Loucy (cell line): ENCODE data around the gene CUL9.
A peak's percentile ranks its signal among the peaks of the same experiment; 100 is the strongest.

ENCODE experiments used
- H2AFZ ChIP-seq: fragments of 200-600 bp; sonication (generic); 2 replicates; pipeline ENCODE4 v1.6.0; 2016; ENCODE audit warnings: antibody characterized with exemption, mild to moderate bottlenecking, low read length, moderate library complexity
- H3F3A ChIP-seq: fragments of 200-600 bp; 2 replicates; pipeline ENCODE4 v1.6.0; 2016; ENCODE audit warnings: antibody characterized with exemption, low read depth, mild to moderate bottlenecking
- H3K27me3 ChIP-seq: fragments of 200-600 bp; sonication (generic); 2 replicates; pipeline ENCODE4 v1.6.1; 2014; ENCODE audit warnings: low read length, mild to moderate bottlenecking; ENCODE audit not compliant: insufficient read depth, poor library complexity, severe bottlenecking
- H3K36me3 ChIP-seq: fragments of 200-600 bp; sonication (generic); 2 replicates; pipeline ENCODE4 v1.6.1; 2016; ENCODE audit warnings: low read length; ENCODE audit not compliant: insufficient read depth
- H3K4me1 ChIP-seq: fragments of 200-600 bp; sonication (generic); 2 replicates; pipeline ENCODE4 v1.5.1; 2014; ENCODE audit warnings: low read length, mild to moderate bottlenecking; ENCODE audit not compliant: insufficient read depth, poor library complexity, severe bottlenecking
- H3K4me2 ChIP-seq: fragments of 200-600 bp; sonication (generic); 2 replicates; pipeline ENCODE4 v1.6.0; 2014; ENCODE audit warnings: antibody characterized with exemption, low read length, low read depth, mild to moderate bottlenecking; ENCODE audit not compliant: poor library complexity, severe bottlenecking
- H3K4me3 ChIP-seq: fragments of 200-600 bp; sonication (generic); 2 replicates; pipeline ENCODE4 v1.5.1; 2014; ENCODE audit warnings: low read length, mild to moderate bottlenecking, mixed read lengths; ENCODE audit not compliant: poor library complexity, severe bottlenecking
- H3K79me2 ChIP-seq: fragments of 200-600 bp; sonication (generic); 2 replicates; pipeline ENCODE4 v1.6.1; 2014; ENCODE audit warnings: low read length; ENCODE audit not compliant: insufficient read depth
- H3K9ac ChIP-seq: fragments of 200-600 bp; sonication (generic); 2 replicates; pipeline ENCODE4 v1.6.0; 2014; ENCODE audit warnings: mild to moderate bottlenecking, low read depth, low read length, moderate library complexity; ENCODE audit not compliant: poor library complexity, severe bottlenecking
- H3K9me2 ChIP-seq: fragments of 200-600 bp; sonication (generic); replicated peaks from 2 replicates; pipeline ENCODE4 v1.6.1; 2016; ENCODE audit warnings: low read depth, low read length, mixed read lengths
- H3K9me3 ChIP-seq: fragments of 200-600 bp; sonication (generic); 2 replicates; pipeline ENCODE4 v1.6.1; 2014; ENCODE audit warnings: mild to moderate bottlenecking, antibody characterized with exemption, low read length, low read depth; ENCODE audit not compliant: insufficient read depth
- H4K20me1 ChIP-seq: fragments of 200-600 bp; sonication (generic); 2 replicates; pipeline ENCODE4 v1.6.0; 2014; ENCODE audit warnings: antibody characterized with exemption, low read length, mild to moderate bottlenecking; ENCODE audit not compliant: insufficient read depth, poor library complexity, severe bottlenecking
- CTCF ChIP-seq: fragments of 200-600 bp; sonication (generic); conservative IDR thresholded peaks from 2 replicates; pipeline ENCODE4 v1.5.1; 2014; ENCODE audit warnings: mild to moderate bottlenecking, antibody characterized with exemption, low read length
- EZH2phosphoT487 ChIP-seq: fragments of 200-600 bp; IDR thresholded peaks from 2 replicates; pipeline ENCODE4 v1.6.1; 2018; ENCODE audit warnings: antibody characterized with exemption, mild to moderate bottlenecking, moderate library complexity, borderline replicate concordance

CUL9 gene

GRCh38 chr6:43229803-43230620, 48.0 kb downstream of the CUL9 start:
- Histone ChIP-seq H3K4me1 (peaks cover 10% of the 10 kb centered on the region), H3K4me2 (peak overlapping the region; percentile 80), H3K9ac (peak overlapping the region; percentile 73), H3K79me2 (peaks cover 9% of the 10 kb centered on the region; the same call in 1 of the 2 replicates), H2AFZ (peak overlapping the region; percentile 68), H3K36me3 (no peaks in the 10 kb centered on the region), H3K27me3 (no peaks in the 10 kb centered on the region), H4K20me1 (no peaks in the 10 kb centered on the region), H3F3A (no peaks in the 10 kb centered on the region), H3K9me2 (no peaks in the 10 kb centered on the region), H3K4me3 (peak overlapping the region; percentile 76), H3K9me3 (no peaks in the 10 kb centered on the region)
- no peak for TF ChIP-seq EZH2phosphoT487
- TF ChIP-seq CTCF = no peak

GRCh38 chr6:43231053-43231452, 49.1 kb downstream of the CUL9 start:
- no peak overlapping the region for H3K4me2 ChIP-seq
- no peaks in the 10 kb centered on the region for H4K20me1 ChIP-seq
- no peak for TF ChIP-seq EZH2phosphoT487
- TF ChIP-seq CTCF = no peak
- H3K79me2 ChIP-seq = peaks cover 9% of the 10 kb centered on the region; the same call in 1 of the 2 replicates
- no peak overlapping the region for H2AFZ ChIP-seq
- no peaks in the 10 kb centered on the region for H3K9me3 ChIP-seq
- H3K4me1 ChIP-seq = peaks cover 10% of the 10 kb centered on the region
- no peak overlapping the region for H3K9ac ChIP-seq
- no peaks in the 10 kb centered on the region for H3K9me2 ChIP-seq
- H3F3A ChIP-seq = no peaks in the 10 kb centered on the region
- H3K4me3 ChIP-seq = no peak overlapping the region
- H3K27me3 ChIP-seq = no peaks in the 10 kb centered on the region
- H3K36me3 ChIP-seq = no peaks in the 10 kb centered on the region

- H3K4me3 ChIP-seq = no peak overlapping the region
- peaks cover 9% of the 10 kb centered on the region; the same call in 1 of the 2 replicates for H3K79me2 ChIP-seq
- no peaks in the 10 kb centered on the region for H3K36me3 ChIP-seq
- no peak for TF ChIP-seq EZH2phosphoT487
- TF ChIP-seq CTCF = no peak
- H2AFZ ChIP-seq = no peak overlapping the region
- H4K20me1 ChIP-seq = no peaks in the 10 kb centered on the region
- peaks cover 10% of the 10 kb centered on the region for H3K4me1 ChIP-seq
- H3K4me2 ChIP-seq = no peak overlapping the region
- no peaks in the 10 kb centered on the region for H3K9me2 ChIP-seq
- H3F3A ChIP-seq = no peaks in the 10 kb centered on the region
- no peak overlapping the region for H3K9ac ChIP-seq
- no peaks in the 10 kb centered on the region for H3K9me3 ChIP-seq
- no peaks in the 10 kb centered on the region for H3K27me3 ChIP-seq
Observed at GRCh38 chr6:43231735-43232450, 49.9 kb downstream of the CUL9 start.
